NK-92 (cell line): ENCODE measurements around the gene WSCD2.

Source experiments
- DNase-seq: peaks from one replicate; lab custom pipeline; 2025; ENCODE audit not compliant: unreplicated experiment; lab: John Stamatoyannopoulos, UW

The WSCD2 gene

GRCh38 chr12:108231109-108231905 is 102.2 kb downstream of the WSCD2 start:
- no peak for DNase-seq

GRCh38 chr12:108231909-108232434 is 102.9 kb downstream of the WSCD2 start:
- no peak for DNase-seq

- DNase-seq: no peak
These were observed 103.5 kb downstream of the WSCD2 start for GRCh38 chr12:108232565-108232964.

GRCh38 chr12:108234158-108234557 is 105.1 kb downstream of the WSCD2 start:
- no peak for DNase-seq

- no peak for DNase-seq
These were observed 106.3 kb downstream of the WSCD2 start for GRCh38 chr12:108235197-108235984.

- DNase-seq: no peak
These were observed 106.8 kb downstream of the WSCD2 start for GRCh38 chr12:108235985-108236263.

GRCh38 chr12:108236366-108236765 is 107.3 kb downstream of the WSCD2 start:
- DNase-seq: no peak

GRCh38 chr12:108237272-108237671 is 108.2 kb downstream of the WSCD2 start:
- DNase-seq: no peak

- no peak for DNase-seq
These were observed 109.4 kb downstream of the WSCD2 start for GRCh38 chr12:108238474-108238873.

GRCh38 chr12:108239378-108239777 is 110.3 kb downstream of the WSCD2 start:
- no peak for DNase-seq

GRCh38 chr12:108240027-108240785 is 111.1 kb downstream of the WSCD2 start:
- no peak for DNase-seq

- DNase-seq: no peak
These were observed 111.8 kb downstream of the WSCD2 start for GRCh38 chr12:108240928-108241327.

GRCh38 chr12:108241986-108242703 is 113.1 kb downstream of the WSCD2 start:
- no peak for DNase-seq

- no peak for DNase-seq
These were observed 118.0 kb downstream of the WSCD2 start for GRCh38 chr12:108247130-108247529.

- DNase-seq: no peak
These were observed 118.9 kb downstream of the WSCD2 start for GRCh38 chr12:108248011-108248410.

GRCh38 chr12:108252523-108252922 is 123.4 kb downstream of the WSCD2 start:
- no peak for DNase-seq

- DNase-seq: no peak
These were observed 124.5 kb downstream of the WSCD2 start for GRCh38 chr12:108253540-108253939.

- no peak for DNase-seq
These were observed 124.9 kb downstream of the WSCD2 start for GRCh38 chr12:108254030-108254429.

- no peak for DNase-seq
These were observed 125.6 kb downstream of the WSCD2 start for GRCh38 chr12:108254517-108255251.

GRCh38 chr12:108255252-108255602 is 126.1 kb downstream of the WSCD2 start:
- DNase-seq: no peak
